ENCODE measurements around the gene NR1I2. TPM values are rescaled to one million over a fixed set of nuclear protein-coding genes. Genes with fewer than 3 reads are reported as not detected.

NR1I2 gene
- 0.38 TPM for total RNA-seq
- polyA plus RNA-seq (ENCODE audit: insufficient read depth, low read depth, low replicate concordance) = 0.41 TPM
- long read RNA-seq, donor 1 = 0 reads
- long read RNA-seq, donor 2 = 0 reads
- long read RNA-seq, donor 3 = 0 reads
- long read RNA-seq, donor 4 = 0 reads
- long read RNA-seq, donor 5 = 0 reads
- long read RNA-seq, donor 6 = 0 reads
- long read RNA-seq, donor 7 = 0 reads
- long read RNA-seq, donor 8 = 0 reads
- long read RNA-seq, donor 9 = 0 reads
- long read RNA-seq, donor 10 = 0 reads

DNA sequence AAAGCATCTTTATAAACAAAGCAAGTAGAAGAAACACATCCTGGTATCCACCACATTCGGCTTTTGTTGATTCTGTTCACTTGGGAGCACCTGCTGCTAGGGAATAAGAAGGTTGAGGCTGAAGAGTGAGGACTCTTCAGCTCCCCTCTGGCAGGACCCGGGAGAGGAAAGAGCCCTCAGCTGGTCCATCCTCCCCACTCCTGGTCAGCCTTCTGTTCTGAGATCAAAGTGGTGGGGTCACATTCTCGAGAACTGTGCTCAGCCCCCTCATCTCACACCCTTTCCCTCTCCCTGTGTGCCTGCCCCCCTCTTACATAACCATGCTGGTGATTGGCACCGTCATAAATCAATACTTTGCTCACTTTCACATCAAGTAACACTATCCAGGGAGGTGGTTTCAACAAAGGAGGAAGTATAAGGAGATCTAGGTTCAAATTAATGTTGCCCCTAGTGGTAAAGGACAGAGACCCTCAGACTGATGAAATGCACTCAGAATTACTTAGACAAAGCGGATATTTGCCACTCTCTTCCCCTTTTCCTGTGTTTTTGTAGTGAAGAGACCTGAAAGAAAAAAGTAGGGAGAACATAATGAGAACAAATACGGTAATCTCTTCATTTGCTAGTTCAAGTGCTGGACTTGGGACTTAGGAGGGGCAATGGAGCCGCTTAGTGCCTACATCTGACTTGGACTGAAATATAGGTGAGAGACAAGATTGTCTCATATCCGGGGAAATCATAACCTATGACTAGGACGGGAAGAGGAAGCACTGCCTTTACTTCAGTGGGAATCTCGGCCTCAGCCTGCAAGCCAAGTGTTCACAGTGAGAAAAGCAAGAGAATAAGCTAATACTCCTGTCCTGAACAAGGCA lies at the start of gene NR1I2:
NR1I2 (plus strand) TSS at position 772 of the 869 bp plus-strand sequence.
- DNase-seq = no peak
- TF ChIP-seq CTCF (IDR thresholded peaks at IDR 0.05; ENCODE audit: borderline replicate concordance, extremely low read depth, insufficient read depth) = no peak
- H3K27me3 ChIP-seq (ENCODE audit: control insufficient read depth, insufficient read depth, low read length) = no peaks in the 10 kb centered on the region
- FAIRE-seq = no peak
- H3K4me3 ChIP-seq (ENCODE audit: low read length in 3 of 3) = no peak within 1 kb of the TSS
- no peak within 1 kb of the TSS for H3K9ac ChIP-seq (ENCODE audit: low read length in 3 of 3)
- no peaks in the 10 kb centered on the region for H3K36me3 ChIP-seq (ENCODE audit: control insufficient read depth in 2 of 3, insufficient read depth in 3 of 3, low read length in 3 of 3)
- peaks cover 0 to 2% (median 0%) of the 10 kb centered on the region in 3 donors for H3K9me3 ChIP-seq (ENCODE audit: control insufficient read depth in 2 of 3, insufficient read depth in 1 of 3, low read length in 3 of 3)
- intact Hi-C loops (cut with DNase I) = no loop called here
- H3K4me1 ChIP-seq (ENCODE audit: control insufficient read depth in 2 of 3, insufficient read depth in 2 of 3, low read depth in 1 of 3, low read length in 3 of 3) = no peaks in the 10 kb centered on the region
- no peak within 1 kb of the TSS for H3K27ac ChIP-seq (ENCODE audit: low read depth in 2 of 2, low read length in 2 of 2)

DNA sequence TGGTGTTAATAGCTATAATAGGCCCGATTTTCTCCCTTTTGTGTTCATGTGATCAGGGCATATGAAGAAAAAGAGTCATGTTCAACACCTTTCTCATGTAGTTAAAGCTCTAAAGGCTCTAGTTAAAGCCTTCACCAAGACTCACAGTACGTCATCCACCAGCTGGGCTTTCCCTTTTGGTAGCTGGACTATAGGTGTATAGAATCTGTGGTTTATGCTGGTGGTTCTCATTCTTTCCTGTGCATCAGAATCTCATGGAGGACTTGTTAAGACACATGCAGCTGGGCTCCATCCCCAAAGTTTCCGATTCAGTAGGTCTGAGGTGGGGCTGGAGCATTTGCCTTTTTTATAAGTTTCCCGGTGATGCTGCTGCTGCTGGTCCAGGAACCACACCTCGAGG lies 48.1 kb upstream of the NR1I2 start:
- no peak for FAIRE-seq
- no peak overlapping the region for H3K4me3 ChIP-seq (ENCODE audit: low read length in 3 of 3)
- no peak overlapping the region for H3K27ac ChIP-seq (ENCODE audit: low read depth in 2 of 2, low read length in 2 of 2)
- H3K4me1 ChIP-seq (ENCODE audit: control insufficient read depth in 2 of 3, insufficient read depth in 2 of 3, low read depth in 1 of 3, low read length in 3 of 3) = no peaks in the 10 kb centered on the region
- no peak for TF ChIP-seq CTCF (IDR thresholded peaks at IDR 0.05; ENCODE audit: borderline replicate concordance, extremely low read depth, insufficient read depth)
- intact Hi-C loops (cut with DNase I) = no loop called here
- no peak for DNase-seq
- H3K27me3 ChIP-seq (ENCODE audit: control insufficient read depth, insufficient read depth, low read length) = no peaks in the 10 kb centered on the region
- peaks cover 0 to 2% (median 0%) of the 10 kb centered on the region in 3 donors for H3K36me3 ChIP-seq (ENCODE audit: control insufficient read depth in 2 of 3, insufficient read depth in 3 of 3, low read length in 3 of 3)
- H3K9me3 ChIP-seq (ENCODE audit: control insufficient read depth in 2 of 3, insufficient read depth in 1 of 3, low read length in 3 of 3) = no peaks in the 10 kb centered on the region
- no peak overlapping the region for H3K9ac ChIP-seq (ENCODE audit: low read length in 3 of 3)

- Histone ChIP-seq H3K27me3 (ENCODE audit: control insufficient read depth, insufficient read depth, low read length) (no peaks in the 10 kb centered on the region), H3K9me3 (ENCODE audit: control insufficient read depth in 2 of 3, insufficient read depth in 1 of 3, low read length in 3 of 3) (no peaks in the 10 kb centered on the region), H3K27ac (ENCODE audit: low read depth in 2 of 2, low read length in 2 of 2) (no peak overlapping the region), H3K4me1 (ENCODE audit: control insufficient read depth in 2 of 3, insufficient read depth in 2 of 3, low read depth in 1 of 3, low read length in 3 of 3) (no peaks in the 10 kb centered on the region), H3K9ac (ENCODE audit: low read length in 3 of 3) (no peak overlapping the region), H3K36me3 (ENCODE audit: control insufficient read depth in 2 of 3, insufficient read depth in 3 of 3, low read length in 3 of 3) (no peaks in the 10 kb centered on the region), H3K4me3 (ENCODE audit: low read length in 3 of 3) (no peak overlapping the region)
- intact Hi-C loops (cut with DNase I) = no loop called here
- TF ChIP-seq CTCF (IDR thresholded peaks at IDR 0.05; ENCODE audit: borderline replicate concordance, extremely low read depth, insufficient read depth) = no peak
- FAIRE-seq = no peak
- DNase-seq = no peak
Observed at GRCh38 chr3:119738741-119739140, 43.2 kb upstream of the NR1I2 start.
